HepG2 (cell line): ENCODE data around the gene LMTK2. TPM values are rescaled to one million over a fixed set of nuclear protein-coding genes. Genes with fewer than 3 reads are reported as not detected.

Experiments used
- AKNA ChIP-seq: sonication (generic); formaldehyde crosslinking; IDR thresholded peaks from 2 replicates; pipeline ENCODE4 v1.4.0; 2020; ENCODE audit warnings: missing genetic modification reagents, borderline replicate concordance
- DDIT3 ChIP-seq: sonication (generic); formaldehyde crosslinking; IDR thresholded peaks from 2 replicates; pipeline ENCODE4 v1.4.0; 2020; ENCODE audit warnings: mild to moderate bottlenecking, missing genetic modification reagents
- FUBP1 ChIP-seq: sonication (generic); formaldehyde crosslinking; IDR thresholded peaks from 2 replicates; pipeline ENCODE4 v1.5.1; 2020; ENCODE audit warnings: missing genetic modification reagents, mild to moderate bottlenecking, borderline replicate concordance
- HNF1A ChIP-seq, 2 experiments: sonication (generic) in 1 of 2; formaldehyde crosslinking in 1 of 2; IDR thresholded peaks; 2 replicates each; pipeline versions ENCODE4 v1.4.0 to v1.6.1; 2016 to 2020; ENCODE audit warnings: borderline replicate concordance in 1 of 2, low read depth in 1 of 2, mild to moderate bottlenecking in 1 of 2, missing genetic modification reagents in 1 of 2
- KLF13 ChIP-seq: sonication (generic); formaldehyde crosslinking; IDR thresholded peaks from 2 replicates; pipeline ENCODE4 v1.4.0; 2020; ENCODE audit warnings: mild to moderate bottlenecking, missing genetic modification reagents
- NRL ChIP-seq: sonication (generic); formaldehyde crosslinking; IDR thresholded peaks from 2 replicates; pipeline ENCODE4 v1.5.0; 2020; ENCODE audit warnings: missing genetic modification reagents, mild to moderate bottlenecking, moderate library complexity, borderline replicate concordance
- RNF2 ChIP-seq: fragments of 450-650 bp; conservative IDR thresholded peaks from 2 replicates; pipeline ENCODE4 v1.6.1; 2016; ENCODE audit warnings: low read depth
- SMARCE1 ChIP-seq: fragments of 450-650 bp; IDR thresholded peaks from 2 replicates; pipeline ENCODE4 v1.6.1; 2017; ENCODE audit warnings: borderline replicate concordance
- ZFP1 ChIP-seq: IDR thresholded peaks from 2 replicates; pipeline ENCODE4 v1.6.1; 2016
- ZFP41 ChIP-seq: sonication (generic); formaldehyde crosslinking; IDR thresholded peaks from 2 replicates; pipeline ENCODE4 v1.4.0; 2020; ENCODE audit warnings: mild to moderate bottlenecking, missing genetic modification reagents, borderline replicate concordance
- ZMYM2 ChIP-seq: sonication (generic); formaldehyde crosslinking; IDR thresholded peaks from 2 replicates; pipeline ENCODE4 v1.8.0; 2022; ENCODE audit warnings: mild to moderate bottlenecking, missing genetic modification reagents
- ZNF205 ChIP-seq: IDR thresholded peaks from 2 replicates; pipeline ENCODE4 v1.6.1; 2018; ENCODE audit warnings: missing biosample characterization, missing genetic modification reagents
- ZNF24 ChIP-seq: fragments of 450-650 bp; IDR thresholded peaks from 2 replicates; pipeline ENCODE4 v1.6.1; 2017; ENCODE audit warnings: antibody characterized with exemption, mild to moderate bottlenecking
- ZNF720 ChIP-seq: sonication (generic); formaldehyde crosslinking; IDR thresholded peaks from 2 replicates; pipeline ENCODE4 v1.4.0; 2020; ENCODE audit warnings: missing genetic modification reagents
- polyA plus RNA-seq, 8 experiments: library from polyadenylated mRNA; depleted of rRNA in 3 of 8; stranded (reverse) in 7 of 8; unstranded in 1 of 8; fragments of >200 nt; fragmentation: Illumina TruSeq in 4 of 8; extraction: Trizol in 4 of 8; gene quantifications; 2 replicates each; pipeline versions ENCODE4 v1.2.1 to v1.2.3, GENCODE V29; 2011 to 2016; ENCODE audit warnings: low read depth in 4 of 8, missing spikeins in 1 of 8, mixed read lengths in 1 of 8; ENCODE audit not compliant: insufficient read depth in 1 of 8
- total RNA-seq, 5 experiments: library from RNA; depleted of rRNA; stranded (reverse); fragments of >200 nt; fragmentation: Illumina TruSeq; extraction: Trizol; gene quantifications; 2 replicates each; pipeline ENCODE4 v1.2.3, GENCODE V29; 2016; ENCODE audit warnings: low read depth in 1 of 5
- TF ChIP-seq, protein P1 (sequence below): sonication (generic); formaldehyde crosslinking; IDR thresholded peaks from 2 replicates; pipeline ENCODE4 v1.5.0; 2020; ENCODE audit warnings: missing genetic modification reagents
- TF ChIP-seq, protein P2 (sequence below): sonication (generic); formaldehyde crosslinking; IDR thresholded peaks from 2 replicates; pipeline ENCODE4 v1.4.0; 2020; ENCODE audit warnings: mild to moderate bottlenecking, missing genetic modification reagents

Gene LMTK2
- total and polyA plus RNA-seq, 2 of the 13 experiments (the other 11 are each of a cell fraction or from before 2014, with no cell fraction given), result 9.5 to 11.7 TPM

- TF ChIP-seq FUBP1, result no peak
- no peak for TF ChIP-seq AKNA (CRISPR knock-in tag)
- TF ChIP-seq ZMYM2 (CRISPR knock-in tag), result no peak
- TF ChIP-seq KLF13 (CRISPR knock-in tag), result no peak; the same call in 1 of the 2 replicates
- TF ChIP-seq HNF1A (IDR thresholded peaks at IDR 0.05; ENCODE audit: low read depth), result no peak
- no peak for TF ChIP-seq HNF1A (CRISPR knock-in tag; IDR thresholded peaks at IDR 0.05; ENCODE audit: borderline replicate concordance)
- TF ChIP-seq, protein P1, sequence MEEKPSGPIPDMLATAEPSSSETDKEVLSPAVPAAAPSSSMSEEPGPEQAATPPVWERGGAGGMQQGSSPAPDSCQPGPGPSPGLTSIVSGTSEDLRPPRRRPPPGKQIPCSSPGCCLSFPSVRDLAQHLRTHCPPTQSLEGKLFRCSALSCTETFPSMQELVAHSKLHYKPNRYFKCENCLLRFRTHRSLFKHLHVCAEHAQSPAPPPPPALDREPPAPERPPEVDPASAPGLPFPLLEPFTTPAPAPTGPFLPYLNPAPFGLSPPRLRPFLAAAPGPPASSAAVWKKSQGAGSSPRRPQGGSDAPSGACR (CRISPR knock-in tag), result no peak; the same call in 1 of the 2 replicates
- TF ChIP-seq ZFP1, result no peak
- TF ChIP-seq ZNF24, result no peak
- TF ChIP-seq DDIT3, result no peak
- TF ChIP-seq ZNF205, result no peak
- TF ChIP-seq, protein P2, sequence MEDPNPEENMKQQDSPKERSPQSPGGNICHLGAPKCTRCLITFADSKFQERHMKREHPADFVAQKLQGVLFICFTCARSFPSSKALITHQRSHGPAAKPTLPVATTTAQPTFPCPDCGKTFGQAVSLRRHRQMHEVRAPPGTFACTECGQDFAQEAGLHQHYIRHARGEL (CRISPR knock-in tag), result no peak
- no peak for TF ChIP-seq SMARCE1
- TF ChIP-seq ZFP41 (CRISPR knock-in tag), result no peak
- no peak; the same call in 1 of the 2 replicates for TF ChIP-seq RNF2
- TF ChIP-seq ZNF720 (CRISPR knock-in tag), result no peak
- TF ChIP-seq NRL (CRISPR knock-in tag), result no peak
These were observed 145.9 kb downstream of the LMTK2 start (continued) for GRCh38 chr7:98252425-98253054.
